ENCODE data around the gene MCOLN3. TPM values are rescaled to one million over a fixed set of nuclear protein-coding genes. Genes with fewer than 3 reads are reported as not detected.

Gene MCOLN3
- total and polyA plus RNA-seq, 2 experiments from 2014 or later = 3.5 to 4.4 TPM

GRCh38 chr1:85070972-85071492 is 22.7 kb upstream of the MCOLN3 start:
- no peak overlapping the region for H3K27ac ChIP-seq (ENCODE audit: low read depth)
- no peak overlapping the region for H3K4me3 Mint-ChIP-seq
- H3K9me2 ChIP-seq (ENCODE audit: insufficient read depth) = no peaks in the 10 kb centered on the region
- H3K36me3 ChIP-seq (ENCODE audit: insufficient read depth) = no peaks in the 10 kb centered on the region
- H4K20me1 ChIP-seq (replicated peaks; ENCODE audit: insufficient read depth) = no peaks in the 10 kb centered on the region
- H3K27me3 ChIP-seq (ENCODE audit: insufficient read depth) = no peaks in the 10 kb centered on the region
- no peak overlapping the region for H2AFZ ChIP-seq
- no peaks in the 10 kb centered on the region for H3K4me1 ChIP-seq (ENCODE audit: insufficient read depth)
- H3K27me3 Mint-ChIP-seq (ENCODE audit: insufficient read depth, low read depth, poor library complexity) = peaks cover 4% of the 10 kb centered on the region
- H3K9me3 Mint-ChIP-seq = no peaks in the 10 kb centered on the region
- no peak for DNase-seq (ENCODE audit: low spot score)
- no peaks in the 10 kb centered on the region for H3K36me3 Mint-ChIP-seq (ENCODE audit: low read depth)
- no peak overlapping the region for H3K4me2 ChIP-seq
- no peaks in the 10 kb centered on the region for H3K79me2 ChIP-seq (replicated peaks; ENCODE audit: insufficient read depth)
- no peaks in the 10 kb centered on the region for H3F3A ChIP-seq (replicated peaks; ENCODE audit: low read depth)
- no peak overlapping the region for H3K27ac Mint-ChIP-seq
- H3K4me3 ChIP-seq = no peak overlapping the region
- peaks cover 7% of the 10 kb centered on the region; the same call in 2 of the 3 replicates for H3K4me1 Mint-ChIP-seq
- no peak for ATAC-seq
- TF ChIP-seq EZH2phosphoT487 (IDR thresholded peaks at IDR 0.05; ENCODE audit: unreplicated experiment) (no peak), CREB1 (CRISPR knock-in tag; IDR thresholded peaks at IDR 0.05; ENCODE audit: low read depth) (no peak), ZNF114 (CRISPR knock-in tag; IDR thresholded peaks at IDR 0.05) (no peak), EZH2 (IDR thresholded peaks at IDR 0.05; ENCODE audit: low read depth, unreplicated experiment) (no peak), NANOG (IDR thresholded peaks at IDR 0.05; ENCODE audit: borderline replicate concordance) (no peak), ZNF462 (CRISPR knock-in tag; IDR thresholded peaks at IDR 0.05) (no peak), POLR2AphosphoS5 (IDR thresholded peaks at IDR 0.05; ENCODE audit: low read depth) (no peak), CTCF (conservative IDR thresholded peaks at IDR 0.05; ENCODE audit: low read depth in 2 of 2) (no peak)
